Measurements from ENCODE around the gene RAB35.

DNA sequence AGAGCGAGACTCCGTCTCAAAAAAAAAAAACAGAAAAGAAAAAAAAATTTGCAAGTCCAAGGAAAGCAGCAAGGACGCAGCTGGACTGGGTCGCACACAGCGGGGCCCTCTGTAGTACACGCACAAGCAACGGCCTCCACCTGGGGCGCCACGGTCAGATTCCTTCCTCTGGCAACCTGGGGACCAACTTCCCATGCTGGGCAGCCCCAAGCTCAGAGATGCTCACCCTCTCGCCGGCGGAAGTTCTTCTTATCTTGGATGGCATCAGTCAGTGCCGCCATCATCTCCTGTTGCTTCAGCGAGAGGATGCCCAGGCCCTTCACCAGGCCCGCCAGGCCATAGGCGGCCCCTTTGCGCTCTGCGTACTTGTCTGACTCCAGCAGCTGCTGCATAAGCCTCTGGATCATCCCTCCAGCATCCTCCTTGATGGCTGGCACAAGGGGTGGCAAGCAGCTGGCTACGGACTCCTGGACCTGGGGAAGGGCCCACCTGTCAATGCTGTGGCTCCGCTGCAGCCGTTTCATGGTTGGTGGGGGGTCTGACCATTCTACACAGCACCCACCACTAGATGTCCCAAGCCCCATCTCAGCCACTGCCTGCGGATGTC is 34.5 kb upstream of the RAB35 start:
- TF ChIP-seq, protein P1, sequence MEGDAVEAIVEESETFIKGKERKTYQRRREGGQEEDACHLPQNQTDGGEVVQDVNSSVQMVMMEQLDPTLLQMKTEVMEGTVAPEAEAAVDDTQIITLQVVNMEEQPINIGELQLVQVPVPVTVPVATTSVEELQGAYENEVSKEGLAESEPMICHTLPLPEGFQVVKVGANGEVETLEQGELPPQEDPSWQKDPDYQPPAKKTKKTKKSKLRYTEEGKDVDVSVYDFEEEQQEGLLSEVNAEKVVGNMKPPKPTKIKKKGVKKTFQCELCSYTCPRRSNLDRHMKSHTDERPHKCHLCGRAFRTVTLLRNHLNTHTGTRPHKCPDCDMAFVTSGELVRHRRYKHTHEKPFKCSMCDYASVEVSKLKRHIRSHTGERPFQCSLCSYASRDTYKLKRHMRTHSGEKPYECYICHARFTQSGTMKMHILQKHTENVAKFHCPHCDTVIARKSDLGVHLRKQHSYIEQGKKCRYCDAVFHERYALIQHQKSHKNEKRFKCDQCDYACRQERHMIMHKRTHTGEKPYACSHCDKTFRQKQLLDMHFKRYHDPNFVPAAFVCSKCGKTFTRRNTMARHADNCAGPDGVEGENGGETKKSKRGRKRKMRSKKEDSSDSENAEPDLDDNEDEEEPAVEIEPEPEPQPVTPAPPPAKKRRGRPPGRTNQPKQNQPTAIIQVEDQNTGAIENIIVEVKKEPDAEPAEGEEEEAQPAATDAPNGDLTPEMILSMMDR (IDR thresholded peaks at IDR 0.05; ENCODE audit: poor library complexity, severe bottlenecking): no peak
- TF ChIP-seq EP300 (conservative IDR thresholded peaks at IDR 0.05; ENCODE audit: poor library complexity, severe bottlenecking): no peak
- no peak for TF ChIP-seq TAF1 (IDR thresholded peaks at IDR 0.05; ENCODE audit: low read depth)
- TF ChIP-seq EZH2 (IDR thresholded peaks at IDR 0.05; ENCODE audit: borderline replicate concordance, insufficient read depth, low read length, poor library complexity, severe bottlenecking): no peak

All from neural cell (in vitro differentiated cells).